NB4 (cell line): ENCODE data around the gene NSUN6.

ENCODE experiments used
- MYC ChIP-seq: IDR thresholded peaks from 2 replicates; pipeline ENCODE4 v1.6.1; 2011; ENCODE audit warnings: low read depth, low read length
- POLR2A ChIP-seq: IDR thresholded peaks from 2 replicates; pipeline ENCODE4 v1.6.1; 2011; ENCODE audit warnings: mild to moderate bottlenecking; ENCODE audit not compliant: insufficient read length; ENCODE audit errors: extremely low read depth
- TF ChIP-seq, protein P1 (sequence below): IDR thresholded peaks from one replicate; pipeline ENCODE4 v1.5.1; 2012; ENCODE audit warnings: low read depth, low read length

GRCh38 chr10:18601321-18601720 is 50.1 kb downstream of the NSUN6 start:
- TF ChIP-seq, protein P1, sequence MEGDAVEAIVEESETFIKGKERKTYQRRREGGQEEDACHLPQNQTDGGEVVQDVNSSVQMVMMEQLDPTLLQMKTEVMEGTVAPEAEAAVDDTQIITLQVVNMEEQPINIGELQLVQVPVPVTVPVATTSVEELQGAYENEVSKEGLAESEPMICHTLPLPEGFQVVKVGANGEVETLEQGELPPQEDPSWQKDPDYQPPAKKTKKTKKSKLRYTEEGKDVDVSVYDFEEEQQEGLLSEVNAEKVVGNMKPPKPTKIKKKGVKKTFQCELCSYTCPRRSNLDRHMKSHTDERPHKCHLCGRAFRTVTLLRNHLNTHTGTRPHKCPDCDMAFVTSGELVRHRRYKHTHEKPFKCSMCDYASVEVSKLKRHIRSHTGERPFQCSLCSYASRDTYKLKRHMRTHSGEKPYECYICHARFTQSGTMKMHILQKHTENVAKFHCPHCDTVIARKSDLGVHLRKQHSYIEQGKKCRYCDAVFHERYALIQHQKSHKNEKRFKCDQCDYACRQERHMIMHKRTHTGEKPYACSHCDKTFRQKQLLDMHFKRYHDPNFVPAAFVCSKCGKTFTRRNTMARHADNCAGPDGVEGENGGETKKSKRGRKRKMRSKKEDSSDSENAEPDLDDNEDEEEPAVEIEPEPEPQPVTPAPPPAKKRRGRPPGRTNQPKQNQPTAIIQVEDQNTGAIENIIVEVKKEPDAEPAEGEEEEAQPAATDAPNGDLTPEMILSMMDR = no peak
- no peak for TF ChIP-seq MYC
- TF ChIP-seq POLR2A = no peak
